GM21723 (cell line): ENCODE data around the gene SOX13.

Experiments
- ATAC-seq: cut with Tn5 transposase; IDR thresholded peaks from one replicate; pipeline ENCODE4 v1.9.1; 2021; ENCODE audit warnings: mild to moderate bottlenecking, moderate library complexity; ENCODE audit not compliant: unreplicated experiment

The SOX13 gene

DNA sequence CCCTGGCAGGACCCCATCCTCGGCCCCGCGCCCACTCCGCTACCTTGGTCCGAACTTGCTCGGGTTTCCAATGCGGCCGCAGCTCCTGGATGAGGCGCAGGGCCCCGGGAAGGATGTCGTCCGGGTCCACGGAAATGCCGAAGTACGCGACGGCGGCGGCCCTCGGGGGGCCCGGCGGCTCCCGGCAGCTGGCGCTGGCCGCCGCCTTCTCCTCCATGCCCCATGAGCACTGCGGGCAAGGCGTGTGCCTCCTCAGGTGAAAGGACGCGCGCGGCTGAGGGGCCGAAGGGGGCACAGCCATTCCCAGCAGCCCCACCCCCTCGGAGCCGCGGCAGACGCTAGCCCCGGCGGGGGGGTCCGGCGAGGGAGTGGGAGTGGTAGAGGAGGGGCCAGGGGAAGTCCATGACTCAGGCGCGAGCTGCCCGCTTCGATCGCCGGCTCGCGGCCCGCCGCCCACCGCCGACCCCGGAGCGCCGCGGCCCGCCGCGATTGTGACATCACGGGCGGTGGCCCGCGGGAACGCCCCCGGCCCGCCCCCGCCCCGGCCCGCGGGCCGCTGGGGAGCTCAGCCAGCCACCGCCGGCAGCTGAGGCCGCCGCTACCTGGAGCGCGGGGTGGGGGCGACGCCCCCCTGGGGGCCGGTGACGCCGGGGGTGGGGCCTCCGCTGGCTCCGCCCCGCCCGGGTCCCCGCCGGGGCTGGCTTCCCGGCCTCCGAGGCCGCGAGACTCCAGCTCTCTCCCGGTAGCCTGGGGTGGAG, 78.8 kb downstream of the SOX13 start, which contains the start of gene ETNK2:
Gene ETNK2 (minus strand): TSS at position 493 of the 758 bp plus-strand sequence. CDS start 192 bp downstream, at position 301.
- no peak for ATAC-seq

DNA sequence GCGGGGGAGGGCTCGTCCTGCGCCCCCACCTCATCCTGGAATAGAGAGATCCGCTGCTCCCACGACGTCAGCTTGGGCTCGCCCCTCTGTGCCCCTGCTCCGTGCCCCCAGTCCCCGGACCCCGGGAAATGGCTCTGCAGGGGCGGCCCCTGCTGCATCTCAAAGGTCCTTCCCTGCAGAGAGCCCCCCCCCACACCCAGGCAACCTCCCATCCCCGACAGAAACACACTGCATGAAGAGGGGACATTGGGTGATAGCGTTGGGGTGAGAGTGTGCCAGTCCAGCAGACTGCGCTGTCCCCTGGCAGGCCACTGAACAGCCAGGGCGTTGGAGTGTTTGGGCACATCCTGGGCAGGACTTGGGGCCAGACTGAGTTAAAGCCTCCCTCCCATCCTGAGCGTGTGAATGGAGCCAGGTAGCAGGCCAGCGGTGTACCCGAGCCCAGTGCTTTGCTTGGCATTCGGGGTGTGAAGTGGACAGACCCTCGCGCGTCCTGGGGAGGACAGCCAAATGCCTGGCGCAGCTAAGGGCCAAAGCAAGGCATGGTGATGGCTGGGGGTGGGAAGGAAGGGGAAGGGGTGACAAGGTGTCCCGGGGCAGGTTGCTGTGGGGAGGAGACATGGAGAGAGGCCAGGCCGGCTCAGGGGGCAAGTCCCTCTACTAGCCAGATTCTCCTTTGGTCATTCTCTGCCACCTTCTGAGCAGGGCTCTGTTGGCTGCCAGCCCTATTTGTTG, 79.6 kb downstream of the SOX13 start:
- no peak for ATAC-seq

DNA sequence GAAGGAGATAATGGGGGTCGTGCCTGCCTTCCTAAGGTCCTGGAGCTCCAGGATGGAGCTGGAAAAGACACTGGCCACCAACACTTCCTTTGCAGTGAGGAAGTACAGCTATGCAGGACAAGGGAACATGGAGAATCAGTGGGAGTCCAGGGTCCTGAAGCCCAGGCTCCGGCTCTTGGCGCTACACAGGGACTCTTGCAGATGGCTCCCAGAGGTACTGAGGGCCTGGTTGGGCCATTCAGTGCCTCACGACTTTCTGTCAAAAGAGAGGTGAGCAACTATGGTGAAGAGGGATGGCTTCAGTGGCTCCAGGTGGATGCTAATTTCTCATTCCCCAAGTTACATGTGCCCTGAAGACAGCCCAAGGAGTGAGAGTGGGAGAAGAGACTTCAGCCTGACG, 80.8 kb downstream of the SOX13 start:
- ATAC-seq = no peak

DNA sequence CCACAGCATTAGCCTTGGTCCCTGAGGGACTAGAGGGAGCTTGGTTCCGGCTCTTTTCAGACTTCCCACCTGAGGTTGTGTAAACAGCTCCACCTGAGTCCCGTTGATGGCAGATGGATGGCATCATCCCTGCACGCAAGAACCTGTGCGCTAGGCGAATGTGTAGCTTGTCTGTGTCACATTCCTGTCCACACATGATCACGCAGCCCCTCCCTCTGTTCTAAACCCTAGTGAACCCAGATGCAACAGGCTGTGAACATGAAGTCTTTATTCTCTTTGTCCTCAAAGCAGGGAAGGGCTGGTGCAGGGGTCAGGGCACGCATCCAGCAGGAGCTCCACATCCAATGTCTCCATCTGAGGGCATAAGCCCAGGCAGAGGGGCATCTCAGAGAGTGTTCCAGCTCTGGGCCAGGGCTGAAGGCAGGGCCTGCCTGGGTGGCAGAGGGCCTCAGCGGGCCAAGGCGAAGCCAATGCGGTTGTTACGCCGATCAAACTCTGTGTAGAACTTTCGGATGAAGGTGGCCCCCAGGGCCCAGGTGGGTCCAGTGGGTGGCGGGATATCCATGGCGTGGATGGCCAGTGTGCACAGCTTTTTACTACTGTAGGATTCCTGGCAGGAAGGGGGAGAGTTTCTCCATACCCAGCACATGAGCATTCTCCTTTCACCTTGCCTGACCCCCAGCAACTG, 81.8 kb downstream of the SOX13 start:
- ATAC-seq = no peak

DNA sequence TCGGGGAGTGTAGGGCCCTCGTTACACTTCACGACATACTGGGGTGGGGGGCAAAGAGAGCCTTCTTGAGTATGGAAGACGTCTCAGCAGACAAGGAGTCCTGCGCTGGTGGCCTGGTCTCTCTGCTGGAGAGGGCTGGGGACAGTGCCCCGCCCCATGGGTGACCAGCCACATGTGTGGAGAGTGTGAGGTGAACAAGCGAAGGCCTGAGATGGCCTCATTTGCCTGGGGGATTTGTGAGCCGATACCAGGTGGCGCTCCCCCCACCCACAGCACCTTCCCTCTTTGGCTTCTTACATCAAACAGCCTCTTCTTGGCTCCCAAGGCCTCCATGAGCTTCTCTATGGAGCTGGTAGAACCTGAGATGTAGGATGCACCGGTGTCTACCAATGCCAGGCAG, 83.0 kb downstream of the SOX13 start:
- no peak for ATAC-seq

DNA sequence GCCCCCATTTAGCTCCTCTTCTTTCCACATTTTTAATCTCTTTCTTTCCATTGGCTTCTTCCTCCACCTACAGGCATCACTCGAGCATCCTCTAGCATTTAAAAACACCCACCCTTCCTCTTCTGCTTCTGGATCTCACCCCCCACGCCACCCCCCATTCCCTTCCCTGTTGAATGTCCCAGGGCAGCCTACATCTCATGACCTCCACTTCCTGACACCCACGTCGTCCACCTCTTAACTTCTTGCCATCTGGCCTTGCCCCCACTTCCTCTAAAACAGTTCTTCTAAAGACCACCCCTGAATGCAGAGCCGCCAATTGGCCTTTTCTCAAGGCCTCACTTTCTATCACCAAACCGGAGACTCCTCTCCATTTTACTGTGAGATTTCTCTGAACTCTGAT, 85.0 kb downstream of the SOX13 start:
- ATAC-seq = no peak

DNA sequence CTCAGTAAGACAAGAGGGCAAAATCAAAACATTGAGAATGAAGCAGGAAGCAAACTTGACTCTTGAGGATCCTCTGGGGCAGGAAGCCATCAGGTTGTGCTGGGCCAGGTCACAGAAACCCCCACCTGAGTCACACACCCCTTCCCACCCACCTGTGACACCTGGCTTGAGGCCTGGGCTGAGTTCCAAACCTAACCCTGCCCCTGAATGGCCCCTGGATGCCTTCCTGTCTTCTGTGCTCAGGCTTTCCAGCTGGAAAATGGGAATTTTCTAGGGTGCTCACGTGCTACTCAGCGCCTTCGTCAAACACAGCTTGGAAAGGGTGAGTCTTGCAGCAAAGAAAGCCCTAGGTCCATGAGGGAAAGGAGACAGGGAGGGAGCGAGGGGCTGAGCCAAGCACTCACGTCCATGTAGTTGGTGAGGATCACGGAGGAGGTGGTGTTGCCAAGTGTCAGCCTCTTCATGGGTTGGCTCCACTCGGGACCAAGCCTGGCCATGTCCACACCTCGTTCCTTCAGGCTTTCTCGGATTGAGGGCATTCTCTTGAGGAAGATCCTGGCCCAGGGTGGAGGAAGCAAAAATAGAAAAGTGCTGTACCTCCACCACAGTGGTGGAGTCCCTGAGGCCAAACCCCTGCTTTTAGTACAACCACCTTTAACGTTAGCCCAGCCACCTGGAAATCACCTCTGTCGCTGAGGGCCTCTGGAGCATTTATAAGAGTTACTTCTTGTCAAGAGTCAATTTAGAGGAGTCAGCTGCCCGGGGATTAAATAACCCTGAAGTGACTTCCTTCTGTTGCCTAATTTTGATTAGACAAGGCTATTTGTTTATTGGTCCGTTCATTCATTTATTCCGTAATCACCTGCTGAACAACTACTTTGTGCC, 88.9 kb downstream of the SOX13 start:
- ATAC-seq = no peak

DNA sequence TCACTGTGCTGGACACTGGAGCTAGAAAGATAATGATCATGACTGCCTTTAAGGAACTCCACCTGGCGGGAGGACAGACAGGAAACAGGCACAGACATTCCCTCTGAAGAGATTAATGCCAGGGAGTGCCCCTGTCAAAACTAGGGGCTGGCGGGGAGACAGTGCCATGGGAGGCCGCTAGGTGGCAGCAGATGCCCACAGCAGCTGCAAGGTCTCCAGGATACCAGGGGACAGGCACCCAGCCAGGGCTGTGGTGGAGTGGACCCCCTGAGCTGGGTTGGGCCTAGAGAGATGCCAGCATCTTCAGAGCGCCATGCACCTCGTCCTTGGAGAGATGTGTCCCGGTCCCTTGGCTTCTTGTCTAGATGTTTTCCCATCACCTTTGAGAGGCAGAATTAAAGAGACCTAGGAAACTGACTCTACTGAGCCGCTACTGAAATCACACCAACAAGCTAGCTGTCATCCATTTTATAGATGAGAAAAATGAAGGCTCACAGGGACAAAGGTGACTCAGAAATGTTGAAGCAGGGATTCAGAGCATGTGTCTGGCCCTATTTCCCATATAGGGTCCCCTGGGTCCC, 89.7 kb downstream of the SOX13 start:
- ATAC-seq = no peak

DNA sequence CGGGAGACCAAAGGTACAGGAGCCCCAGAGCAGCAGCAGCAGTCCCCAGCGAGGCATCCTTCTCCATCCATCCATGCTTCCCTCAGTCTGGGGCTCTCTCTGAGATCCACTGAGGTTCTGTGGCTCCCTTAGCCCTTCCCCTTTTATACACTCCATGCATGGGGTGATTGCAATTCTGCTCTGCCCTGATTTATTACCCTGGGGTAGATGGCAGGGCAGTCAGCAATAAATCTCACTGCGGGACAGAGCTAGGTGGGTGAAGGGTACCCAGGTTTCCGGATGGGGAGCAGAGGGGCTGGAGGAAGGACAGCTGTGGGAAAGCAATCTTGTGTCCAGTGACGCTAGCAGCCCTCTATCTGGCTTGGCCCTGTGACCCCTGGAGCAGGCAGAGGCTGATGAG, 93.3 kb downstream of the SOX13 start, which contains the start of gene REN:
Gene REN (minus strand): TSS at position 119 of the 400 bp plus-strand sequence. CDS start 44 bp downstream, at position 75.
- no peak for ATAC-seq

DNA sequence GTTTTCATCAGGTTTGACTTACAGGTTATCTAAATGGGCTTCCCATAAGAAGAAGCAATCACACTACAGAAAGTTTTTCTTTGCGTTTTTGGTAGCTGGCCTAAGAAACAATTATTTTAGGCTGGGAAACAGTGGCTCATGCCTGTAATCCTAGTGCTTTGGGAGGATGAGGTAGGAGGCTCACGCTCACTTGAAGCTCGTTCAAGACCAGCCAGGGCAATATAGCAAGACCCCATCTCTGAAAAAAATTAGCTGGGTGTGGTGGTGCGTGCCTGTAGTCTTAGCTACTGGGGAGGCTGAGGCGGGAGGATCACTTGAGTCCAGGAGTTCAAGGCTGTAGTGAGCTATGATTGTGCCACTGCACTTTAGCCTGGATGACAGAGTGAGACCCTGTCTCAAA, 94.8 kb downstream of the SOX13 start:
- ATAC-seq = no peak

DNA sequence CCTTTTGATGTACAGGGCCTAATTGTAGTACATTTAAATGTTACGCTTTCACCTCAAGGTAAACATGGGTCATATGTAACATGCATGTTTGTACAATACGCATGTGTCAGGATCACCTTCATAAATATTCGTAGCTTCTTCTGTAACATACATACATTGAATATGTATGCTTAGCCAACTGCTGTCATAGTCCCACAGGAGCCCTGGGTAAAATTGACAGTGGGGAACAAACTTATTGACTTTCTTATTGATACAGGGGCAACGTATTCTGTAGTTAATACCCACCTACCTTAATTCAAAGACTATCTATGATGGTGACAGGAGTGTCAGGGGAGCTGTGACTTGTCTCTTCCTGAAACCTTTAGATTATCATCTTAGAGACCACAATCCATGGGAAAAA, 96.9 kb downstream of the SOX13 start:
- ATAC-seq = no peak

DNA sequence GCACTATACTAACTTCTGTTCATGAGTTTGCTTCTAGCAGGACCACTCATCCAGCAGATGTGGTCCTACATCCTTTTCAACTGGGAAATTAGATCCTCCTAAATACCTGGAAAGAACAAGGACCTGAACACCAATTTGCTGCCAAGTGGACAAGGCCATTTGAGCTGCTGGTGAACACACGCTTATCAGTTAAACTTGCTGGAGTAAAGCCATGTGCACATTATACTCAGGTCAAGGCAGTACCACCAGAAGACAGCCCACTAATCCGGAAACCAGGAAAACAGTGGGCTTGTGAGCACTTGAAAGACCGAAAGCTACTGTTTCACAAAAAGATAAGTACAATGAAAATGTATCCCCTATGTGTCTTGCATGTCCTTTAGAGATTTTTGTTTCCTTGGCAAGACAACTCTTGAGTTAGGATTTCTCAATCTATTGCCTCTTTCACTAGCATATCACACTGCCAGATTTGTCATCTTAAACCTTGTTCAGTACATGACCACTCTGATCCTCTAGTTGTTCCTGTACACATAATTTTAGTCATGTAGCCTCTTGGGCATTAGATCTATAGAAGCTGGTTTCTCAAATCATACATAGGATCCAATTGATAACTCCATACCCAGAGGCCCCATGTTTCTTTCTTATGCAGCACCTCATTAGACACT, 97.7 kb downstream of the SOX13 start:
- no peak for ATAC-seq

DNA sequence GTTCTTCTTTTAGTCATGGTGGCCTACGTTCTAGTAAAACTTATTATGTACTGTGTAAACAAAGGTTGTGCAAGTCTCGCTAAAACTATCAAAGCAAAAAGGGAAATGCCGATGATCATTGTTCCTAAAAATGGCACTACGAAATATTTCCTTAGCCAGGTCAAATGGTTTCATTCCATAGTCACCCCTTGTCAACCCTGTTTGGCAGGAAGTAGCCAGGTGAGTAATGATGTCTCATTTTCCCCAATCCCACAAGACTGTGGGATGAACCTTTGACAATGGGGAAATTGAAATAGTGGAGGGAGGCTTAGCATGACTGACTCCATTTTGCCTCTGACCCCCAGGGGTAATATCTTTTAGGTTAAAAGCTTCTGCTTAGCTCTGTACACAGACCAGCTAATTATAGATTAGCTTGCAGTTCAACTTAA, 98.8 kb downstream of the SOX13 start:
- ATAC-seq = no peak

DNA sequence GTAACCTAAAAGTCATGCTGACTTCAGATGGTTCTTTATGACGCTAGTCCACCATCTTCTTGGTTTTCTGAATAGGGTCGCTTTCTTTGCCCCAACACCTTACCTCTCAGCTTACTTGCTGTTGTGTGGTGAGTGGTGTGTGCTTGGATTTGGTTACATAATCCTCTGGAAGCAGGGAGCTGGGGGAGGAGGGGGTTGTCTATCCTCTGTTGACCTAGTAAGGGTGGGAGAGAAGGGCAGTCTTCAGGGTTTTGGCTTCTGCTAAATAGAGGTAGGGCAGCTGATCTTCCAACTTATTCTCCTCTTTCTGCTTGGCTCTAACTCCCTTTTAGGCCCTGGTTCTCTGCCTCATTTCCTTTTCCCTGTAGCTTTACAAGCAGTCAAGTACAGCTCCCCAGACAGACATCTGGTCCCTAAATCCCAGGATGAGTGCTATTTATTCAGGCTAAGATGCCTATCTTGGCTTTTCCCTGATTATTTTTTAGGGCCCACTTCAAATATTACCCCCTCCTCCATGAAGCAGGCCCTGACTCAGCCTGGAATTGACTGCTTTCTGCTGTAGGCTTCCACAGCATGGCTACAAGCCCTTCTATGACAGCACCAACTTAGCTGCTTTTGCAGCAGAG, 99.6 kb downstream of the SOX13 start:
- no peak for ATAC-seq

DNA sequence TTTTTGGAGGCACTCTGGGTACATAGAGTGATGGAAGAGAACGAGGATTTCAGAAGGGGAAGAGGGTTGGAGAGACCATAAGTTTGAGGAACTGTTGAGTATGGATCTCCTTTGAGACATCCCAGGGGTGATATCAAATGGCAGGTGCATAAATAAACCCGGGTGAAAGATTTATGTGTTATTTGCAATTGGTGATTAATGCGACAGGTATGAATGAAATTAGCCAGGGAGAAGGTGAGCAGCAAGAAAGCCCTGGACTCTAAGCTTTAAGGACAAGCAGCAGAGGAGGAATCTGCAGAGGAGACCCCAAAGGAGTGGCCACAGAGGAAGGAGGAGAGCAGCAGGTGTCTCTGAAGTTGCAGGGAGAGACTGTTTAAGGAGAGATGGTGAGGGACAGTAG, 102.0 kb downstream of the SOX13 start:
- no peak for ATAC-seq

DNA sequence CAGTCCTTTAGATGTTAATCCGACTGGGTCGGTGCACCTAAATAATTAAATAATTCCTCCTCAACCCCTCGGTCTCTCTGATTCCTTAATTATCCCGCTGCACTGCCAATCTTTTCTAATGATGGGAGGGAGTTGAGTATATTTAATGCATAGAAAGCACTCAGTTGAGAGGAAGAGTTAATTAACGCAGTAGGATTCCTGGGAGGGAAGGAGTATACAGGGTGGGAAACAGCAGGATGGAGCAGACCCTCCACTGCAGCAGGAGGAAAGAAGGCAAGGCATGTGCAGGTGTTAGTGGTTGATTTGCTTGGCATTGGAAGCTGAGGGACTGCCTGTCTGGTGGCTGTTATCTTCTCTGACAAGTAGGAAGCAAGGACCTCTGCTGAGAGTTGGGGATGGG, 103.1 kb downstream of the SOX13 start:
- ATAC-seq = no peak

DNA sequence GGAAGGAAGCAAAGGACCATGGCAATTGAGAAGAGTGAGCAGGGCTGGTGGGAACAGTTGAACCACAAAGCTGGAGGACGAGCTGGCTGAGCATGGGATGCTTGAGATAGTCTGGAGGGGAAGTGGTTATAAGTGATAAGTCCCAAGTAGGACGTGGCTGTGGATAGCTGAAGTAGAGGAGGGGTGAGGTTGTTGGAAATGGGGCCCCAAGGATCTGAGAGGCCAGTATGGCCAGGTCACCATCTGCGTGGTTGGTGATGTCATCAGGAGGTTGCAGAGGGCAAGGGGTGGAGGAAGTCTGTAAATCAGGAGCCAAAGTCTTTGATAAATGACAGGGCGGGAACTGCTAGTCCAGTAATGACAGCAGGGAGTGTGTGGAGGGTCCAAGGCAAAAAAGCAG, 104.2 kb downstream of the SOX13 start:
- no peak for ATAC-seq
